Measurements from ENCODE around the gene PHACTR2.

DNA sequence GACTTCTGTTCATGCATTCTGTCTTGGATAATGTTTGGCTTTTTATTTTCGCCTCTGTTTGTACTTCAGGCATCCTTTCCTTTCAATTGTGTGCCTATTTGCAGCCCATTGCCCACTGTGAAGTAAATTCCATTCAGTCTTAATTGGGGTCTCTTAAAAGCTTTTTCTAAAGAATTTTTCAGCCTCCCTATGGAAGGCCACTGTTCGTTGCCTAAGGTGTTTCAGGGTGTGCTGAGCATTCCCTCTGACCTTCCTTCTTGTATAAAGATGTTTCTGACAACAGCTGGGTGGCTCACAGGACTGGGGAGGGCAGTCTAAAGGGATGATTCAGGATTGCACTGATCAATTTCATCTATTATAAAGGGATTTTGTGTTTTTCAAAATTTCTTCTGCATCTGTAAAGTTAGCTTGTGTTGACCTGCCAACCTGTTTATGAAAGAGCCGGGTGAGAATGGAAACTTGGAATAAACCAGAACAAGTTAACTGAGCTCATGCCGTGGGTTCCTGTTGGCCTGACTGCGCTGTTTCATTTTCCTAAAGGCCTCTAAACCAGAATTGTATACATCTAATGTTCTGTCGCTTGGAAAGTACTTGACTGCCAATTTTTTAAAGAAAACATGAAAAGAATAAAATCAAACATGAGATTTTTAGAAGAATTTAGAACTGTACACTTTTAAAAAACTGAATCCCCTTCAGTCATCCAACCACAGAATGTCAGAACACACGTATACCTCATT is 14.3 kb downstream of the PHACTR2 start:
- TF ChIP-seq, protein P1, sequence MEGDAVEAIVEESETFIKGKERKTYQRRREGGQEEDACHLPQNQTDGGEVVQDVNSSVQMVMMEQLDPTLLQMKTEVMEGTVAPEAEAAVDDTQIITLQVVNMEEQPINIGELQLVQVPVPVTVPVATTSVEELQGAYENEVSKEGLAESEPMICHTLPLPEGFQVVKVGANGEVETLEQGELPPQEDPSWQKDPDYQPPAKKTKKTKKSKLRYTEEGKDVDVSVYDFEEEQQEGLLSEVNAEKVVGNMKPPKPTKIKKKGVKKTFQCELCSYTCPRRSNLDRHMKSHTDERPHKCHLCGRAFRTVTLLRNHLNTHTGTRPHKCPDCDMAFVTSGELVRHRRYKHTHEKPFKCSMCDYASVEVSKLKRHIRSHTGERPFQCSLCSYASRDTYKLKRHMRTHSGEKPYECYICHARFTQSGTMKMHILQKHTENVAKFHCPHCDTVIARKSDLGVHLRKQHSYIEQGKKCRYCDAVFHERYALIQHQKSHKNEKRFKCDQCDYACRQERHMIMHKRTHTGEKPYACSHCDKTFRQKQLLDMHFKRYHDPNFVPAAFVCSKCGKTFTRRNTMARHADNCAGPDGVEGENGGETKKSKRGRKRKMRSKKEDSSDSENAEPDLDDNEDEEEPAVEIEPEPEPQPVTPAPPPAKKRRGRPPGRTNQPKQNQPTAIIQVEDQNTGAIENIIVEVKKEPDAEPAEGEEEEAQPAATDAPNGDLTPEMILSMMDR (IDR thresholded peaks at IDR 0.05; ENCODE audit: low read depth, low read length, missing input control): no peak
- TF ChIP-seq YY1 (IDR thresholded peaks at IDR 0.05): no peak
- TF ChIP-seq REST (IDR thresholded peaks at IDR 0.05): no peak
- TF ChIP-seq, protein P2, sequence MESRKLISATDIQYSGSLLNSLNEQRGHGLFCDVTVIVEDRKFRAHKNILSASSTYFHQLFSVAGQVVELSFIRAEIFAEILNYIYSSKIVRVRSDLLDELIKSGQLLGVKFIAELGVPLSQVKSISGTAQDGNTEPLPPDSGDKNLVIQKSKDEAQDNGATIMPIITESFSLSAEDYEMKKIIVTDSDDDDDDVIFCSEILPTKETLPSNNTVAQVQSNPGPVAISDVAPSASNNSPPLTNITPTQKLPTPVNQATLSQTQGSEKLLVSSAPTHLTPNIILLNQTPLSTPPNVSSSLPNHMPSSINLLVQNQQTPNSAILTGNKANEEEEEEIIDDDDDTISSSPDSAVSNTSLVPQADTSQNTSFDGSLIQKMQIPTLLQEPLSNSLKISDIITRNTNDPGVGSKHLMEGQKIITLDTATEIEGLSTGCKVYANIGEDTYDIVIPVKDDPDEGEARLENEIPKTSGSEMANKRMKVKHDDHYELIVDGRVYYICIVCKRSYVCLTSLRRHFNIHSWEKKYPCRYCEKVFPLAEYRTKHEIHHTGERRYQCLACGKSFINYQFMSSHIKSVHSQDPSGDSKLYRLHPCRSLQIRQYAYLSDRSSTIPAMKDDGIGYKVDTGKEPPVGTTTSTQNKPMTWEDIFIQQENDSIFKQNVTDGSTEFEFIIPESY (IDR thresholded peaks at IDR 0.05): no peak
- TF ChIP-seq RAD21 (IDR thresholded peaks at IDR 0.05): no peak
